Psoas muscle (tissue), 8 donors: ENCODE measurements around the gene PLAGL2. TPM values are rescaled to one million over a fixed set of nuclear protein-coding genes. Genes with fewer than 3 reads are reported as not detected.
"Not testable (repeated sequence)": the region's sequence is repeated elsewhere in the genome, so short reads cannot be mapped to it uniquely, and the experiment has no call there.

Experiments
- ATAC-seq, 4 donors: fragments of 200-7000 bp; cut with Tn5 transposase; one replicate each; pipeline ENCODE4 v1.9.1; 2020; ENCODE audit warnings: moderate library complexity in 3 of 4, mild to moderate bottlenecking in 2 of 4
- DNase-seq, 2 donors: peaks; one replicate each; pipeline ENCODE4 v3.0.0-alpha.2; 2020
- H3K27ac ChIP-seq: fragments of 200-600 bp; one replicate; pipeline ENCODE4 v1.8.0; 2022
- H3K27me3 ChIP-seq, 3 donors: fragments of 200-600 bp in 1 of 3; one replicate each; pipeline versions ENCODE4 v1.6.1 to v1.8.0; 2013 to 2022; ENCODE audit warnings: low read length in 2 of 3, mild to moderate bottlenecking in 2 of 3, moderate library complexity in 1 of 3; ENCODE audit not compliant: insufficient read depth in 3 of 3
- H3K36me3 ChIP-seq, 2 donors: fragments of 200-600 bp in 1 of 2; one replicate each; pipeline versions ENCODE4 v1.6.1 to v1.8.0; 2013 to 2022; ENCODE audit warnings: low read depth in 1 of 2, mild to moderate bottlenecking in 1 of 2, moderate library complexity in 1 of 2; ENCODE audit not compliant: insufficient read depth in 1 of 2
- H3K4me1 ChIP-seq: fragments of 200-600 bp; one replicate; pipeline ENCODE4 v1.8.0; 2022
- H3K4me3 ChIP-seq: fragments of 200-600 bp; one replicate; pipeline ENCODE4 v1.8.0; 2022; ENCODE audit warnings: mild to moderate bottlenecking
- H3K9me3 ChIP-seq: fragments of 200-600 bp; one replicate; pipeline ENCODE4 v1.8.0; 2022
- WGBS, 3 donors: extraction: QIAGEN DNeasy Blood & Tissue Kit; methylation state at CpG; one replicate each; pipeline versions ENCODE4 v1.1.6 to v1.1.7; 2013; 5-methylcytosine and 5-hydroxymethylcytosine counted together
- intact Hi-C, 2 donors: fragments of 100-400 bp; cut with DNase I; formaldehyde crosslinking; loops; one replicate each; pipeline versions ENCODE4 v1.11.0 to v1.14.2; 2022
- polyA plus RNA-seq, 3 donors: library from polyadenylated mRNA; stranded (reverse); fragments of 200-250 nt; gene quantifications; one replicate each; pipeline ENCODE4 v1.2.3, GENCODE V29; 2013
- total RNA-seq, 4 donors: library from RNA; stranded (reverse); fragmentation: NEBNext Ultra II Directional in 2 of 4; extraction: Animal tissue kit (Norgen Biotek cat#: 25700) in 2 of 4; gene quantifications; one replicate each; pipeline versions ENCODE4 v1.2.1 to v1.2.4, GENCODE V29; 2021 to 2023
- TF ChIP-seq, protein P1 (sequence below): fragments of 200-600 bp; IDR thresholded peaks from one replicate; pipeline ENCODE4 v1.8.0; 2022; ENCODE audit warnings: antibody characterized with exemption
- donor health status: healthy with polysubstance abuse.
- donor health status: DM: no; HTN: no; CAD: no; lungs with moderate emphysema.
- donor health status: Bipolar disorder and iron deficiency.
- donor health status: healthy.
- donor health status: DM: yes; HTN: yes; CAD: no.
- donor health status: DM: no; HTN: no; CAD: no.
- donor health status: DM: no; HTN: no; CAD: no.
- donor health status: DM: yes; HTN: yes; CAD: no.

The PLAGL2 gene
- total and polyA plus RNA-seq, 7 donors: 1.7 to 9.6 (median 5.2) TPM

GRCh38 chr20:32248043-32248442 lies 40.5 kb upstream of the PLAGL2 start:
- intact Hi-C loops: no loop called here
- Histone ChIP-seq H3K27me3 (peaks cover 0 to 4% (median 0%) of the 10 kb centered on the region in 3 donors), H3K4me3 (no peak overlapping the region), H3K36me3 (no peaks in the 10 kb centered on the region), H3K27ac (no peak overlapping the region), H3K4me1 (no peaks in the 10 kb centered on the region), H3K9me3 (no peaks in the 10 kb centered on the region)
- ATAC-seq (no peak), DNase-seq (no peak)
- WGBS, 3 donors: 75 to 80% (median 76%) methylated on average over 5 of the region's 5 CpGs
- TF ChIP-seq, protein P1, sequence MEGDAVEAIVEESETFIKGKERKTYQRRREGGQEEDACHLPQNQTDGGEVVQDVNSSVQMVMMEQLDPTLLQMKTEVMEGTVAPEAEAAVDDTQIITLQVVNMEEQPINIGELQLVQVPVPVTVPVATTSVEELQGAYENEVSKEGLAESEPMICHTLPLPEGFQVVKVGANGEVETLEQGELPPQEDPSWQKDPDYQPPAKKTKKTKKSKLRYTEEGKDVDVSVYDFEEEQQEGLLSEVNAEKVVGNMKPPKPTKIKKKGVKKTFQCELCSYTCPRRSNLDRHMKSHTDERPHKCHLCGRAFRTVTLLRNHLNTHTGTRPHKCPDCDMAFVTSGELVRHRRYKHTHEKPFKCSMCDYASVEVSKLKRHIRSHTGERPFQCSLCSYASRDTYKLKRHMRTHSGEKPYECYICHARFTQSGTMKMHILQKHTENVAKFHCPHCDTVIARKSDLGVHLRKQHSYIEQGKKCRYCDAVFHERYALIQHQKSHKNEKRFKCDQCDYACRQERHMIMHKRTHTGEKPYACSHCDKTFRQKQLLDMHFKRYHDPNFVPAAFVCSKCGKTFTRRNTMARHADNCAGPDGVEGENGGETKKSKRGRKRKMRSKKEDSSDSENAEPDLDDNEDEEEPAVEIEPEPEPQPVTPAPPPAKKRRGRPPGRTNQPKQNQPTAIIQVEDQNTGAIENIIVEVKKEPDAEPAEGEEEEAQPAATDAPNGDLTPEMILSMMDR: no peak

- H3K4me3 ChIP-seq, intact Hi-C loops, H3K27ac ChIP-seq, ATAC-seq, H3K4me1 ChIP-seq, H3K9me3 ChIP-seq, H3K36me3 ChIP-seq, H3K27me3 ChIP-seq, DNase-seq: not testable (repeated sequence)
- 89 to 94% (median 90%) methylated on average over 4 to 5 of the region's 5 CpGs for WGBS, 3 donors
These were observed 38.7 kb upstream of the PLAGL2 start for GRCh38 chr20:32246208-32246607.

- no peak overlapping the region for H3K4me3 ChIP-seq
- ATAC-seq (no peak), DNase-seq (no peak)
- H3K36me3 ChIP-seq: no peaks in the 10 kb centered on the region
- intact Hi-C loops: no loop called here
- 86 to 87% (median 86%) methylated on average over 4 of the region's 4 CpGs for WGBS, 3 donors
- no peaks in the 10 kb centered on the region for H3K4me1 ChIP-seq
- H3K27ac ChIP-seq: no peak overlapping the region
- TF ChIP-seq, protein P1: no peak
- H3K9me3 ChIP-seq: no peaks in the 10 kb centered on the region
- H3K27me3 ChIP-seq: no peaks in the 10 kb centered on the region
These were observed 37.4 kb upstream of the PLAGL2 start for GRCh38 chr20:32244959-32245358.

DNA sequence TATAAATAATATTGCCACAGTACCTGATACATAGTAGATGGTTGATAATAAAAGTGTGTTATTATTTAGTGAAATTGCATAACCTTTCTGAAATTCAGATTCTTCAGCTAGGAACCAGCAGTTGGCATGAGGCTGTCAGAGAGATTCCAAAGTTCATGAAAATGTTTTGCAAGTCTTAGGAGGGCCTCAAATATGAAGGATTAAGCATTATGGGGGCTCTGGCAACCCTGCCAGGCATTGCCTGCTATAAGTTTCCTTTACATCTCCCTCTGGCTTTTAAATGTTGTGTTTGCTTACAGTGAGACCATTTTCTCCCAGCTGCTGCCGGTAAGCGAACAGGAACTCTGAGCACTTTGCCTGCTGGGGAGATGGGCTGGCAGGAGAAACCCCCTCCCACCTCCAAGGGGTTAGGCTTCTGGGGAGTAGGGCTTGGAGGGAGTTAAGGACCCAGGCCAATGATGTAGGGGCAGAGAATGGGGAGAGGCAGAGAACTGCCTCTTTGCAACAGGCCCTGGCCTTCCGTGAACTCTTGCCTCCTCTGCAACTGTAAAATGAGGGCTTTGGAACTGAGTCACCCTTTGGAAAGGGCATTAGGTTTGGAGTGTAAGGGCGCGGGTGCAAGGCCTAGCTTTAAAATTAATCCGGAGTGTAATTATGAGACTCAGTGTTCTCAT lies 36.7 kb upstream of the PLAGL2 start:
- DNase-seq (no peak), ATAC-seq (no peak)
- H3K27me3 ChIP-seq: no peaks in the 10 kb centered on the region
- intact Hi-C loops: no loop called here
- no peaks in the 10 kb centered on the region for H3K4me1 ChIP-seq
- H3K4me3 ChIP-seq: no peak overlapping the region
- no peaks in the 10 kb centered on the region for H3K36me3 ChIP-seq
- WGBS, 3 donors: 79 to 86% (median 83%) methylated on average over 6 of the region's 6 CpGs
- no peaks in the 10 kb centered on the region for H3K9me3 ChIP-seq
- H3K27ac ChIP-seq: no peak overlapping the region
- TF ChIP-seq, protein P1: no peak

- Histone ChIP-seq H3K9me3 (no peaks in the 10 kb centered on the region), H3K27ac (no peak overlapping the region), H3K4me3 (no peak overlapping the region), H3K27me3 (no peaks in the 10 kb centered on the region), H3K36me3 (peaks cover 0 to 6% of the 10 kb centered on the region in 2 donors), H3K4me1 (no peaks in the 10 kb centered on the region)
- DNase-seq (no peak), ATAC-seq (no peak)
- 82 to 91% (median 87%) methylated on average over 4 of the region's 4 CpGs for WGBS, 3 donors
- TF ChIP-seq, protein P1: no peak
- intact Hi-C loops: no loop called here
These were observed 34.3 kb upstream of the PLAGL2 start for GRCh38 chr20:32241807-32242206.
